Esophagus muscularis mucosa (tissue), 4 donors: ENCODE data around the gene TENM4. TPM values are rescaled to one million over a fixed set of nuclear protein-coding genes. Genes with fewer than 3 reads are reported as not detected.

Source experiments
- DNase-seq: peaks from one replicate; pipeline ENCODE4 v3.0.0-alpha.2; 2017; ENCODE audit errors: extremely low spot score
- H3K27ac ChIP-seq, 4 donors: fragments of 200-600 bp; sonication (generic); replicated peaks in 1 of 4; 1 replicate in 3 of 4; 2 replicates in 1 of 4; pipeline ENCODE4 v1.5.1; 2016 to 2019; ENCODE audit warnings: mild to moderate bottlenecking in 1 of 4
- H3K27me3 ChIP-seq, 4 donors: fragments of 200-600 bp; sonication (generic); one replicate each; pipeline versions ENCODE4 v1.5.1 to v1.6.0; 2016 to 2019
- H3K36me3 ChIP-seq, 4 donors: fragments of 200-600 bp; sonication (generic); one replicate each; pipeline ENCODE4 v1.5.1; 2016 to 2019
- H3K4me1 ChIP-seq, 4 donors: fragments of 200-600 bp; sonication (generic); one replicate each; pipeline ENCODE4 v1.5.1; 2016 to 2019
- H3K4me3 ChIP-seq, 4 donors: fragments of 200-600 bp; sonication (generic); 1 replicate in 2 of 4; 2 replicates in 2 of 4; pipeline ENCODE4 v1.5.1; 2016 to 2019; ENCODE audit warnings: mild to moderate bottlenecking in 4 of 4, moderate library complexity in 1 of 4
- H3K9me3 ChIP-seq, 4 donors: fragments of 200-600 bp; sonication (generic); 1 replicate in 3 of 4; 2 replicates in 1 of 4; pipeline ENCODE4 v1.5.1; 2016 to 2019
- CTCF ChIP-seq, 3 experiments: fragments of 200-600 bp in 2 of 3; fragments of 450-650 bp in 1 of 3; sonication (generic) in 2 of 3; IDR thresholded peaks; one replicate each; pipeline ENCODE4 v1.5.1; 2017 to 2019; ENCODE audit warnings: antibody characterized with exemption in 3 of 3, mild to moderate bottlenecking in 2 of 3, moderate library complexity in 1 of 3
- EP300 ChIP-seq: sonication (generic); formaldehyde crosslinking; IDR thresholded peaks from one replicate; pipeline ENCODE4 v1.6.1; 2017; ENCODE audit warnings: antibody characterized with exemption
- POLR2A ChIP-seq: fragments of 450-650 bp; IDR thresholded peaks from one replicate; pipeline ENCODE4 v1.6.1; 2017; ENCODE audit warnings: antibody characterized with exemption, moderate library complexity, mild to moderate bottlenecking, low read depth
- POLR2AphosphoS5 ChIP-seq, 2 donors: sonication (generic); formaldehyde crosslinking; IDR thresholded peaks; one replicate each; pipeline ENCODE4 v1.6.1; 2017; ENCODE audit warnings: antibody characterized with exemption in 2 of 2
- whole genome bisulfite sequencing: methylation state at CpG from one replicate; pipeline ENCODE4 v1.1.5; 2018; 5-methylcytosine and 5-hydroxymethylcytosine counted together
- intact Hi-C: fragments of 100-400 bp; cut with DNase I; formaldehyde crosslinking; loops from one replicate; pipeline ENCODE4 v1.15.1; 2023
- total RNA-seq, 4 donors: library from RNA; depleted of rRNA; stranded (reverse); fragments of >200 nt; gene quantifications; one replicate each; pipeline versions ENCODE4 v1.1.0 to v1.2.1, GENCODE V29; 2016

Gene TENM4
- total RNA-seq, 4 donors from 2014 or later: 4.1 to 9.6 (median 8.0) TPM

GRCh38 chr11:78786746-78787145 lies 654.1 kb downstream of the TENM4 start:
- H3K36me3 ChIP-seq: no peaks in the 10 kb centered on the region
- intact Hi-C loops: no loop called here
- no peak for DNase-seq
- H3K4me1 ChIP-seq: peaks cover 0 to 12% (median 3%) of the 10 kb centered on the region in 4 donors
- WGBS: 95% methylated on average over 17 of the region's 20 CpGs
- H3K27ac ChIP-seq: no peak overlapping the region
- TF ChIP-seq POLR2AphosphoS5 (IDR thresholded peaks at IDR 0.05): no peak
- no peak for TF ChIP-seq CTCF (IDR thresholded peaks at IDR 0.05)
- no peak for TF ChIP-seq EP300
- TF ChIP-seq POLR2A: no peak
- H3K27me3 ChIP-seq: no peaks in the 10 kb centered on the region
- no peaks in the 10 kb centered on the region for H3K9me3 ChIP-seq
- no peak overlapping the region for H3K4me3 ChIP-seq

GRCh38 chr11:78786086-78786485 lies 654.7 kb downstream of the TENM4 start:
- H3K9me3 ChIP-seq: no peaks in the 10 kb centered on the region
- no peak for TF ChIP-seq CTCF (IDR thresholded peaks at IDR 0.05)
- no peak for TF ChIP-seq POLR2A
- TF ChIP-seq EP300: no peak
- no peak for TF ChIP-seq POLR2AphosphoS5 (IDR thresholded peaks at IDR 0.05)
- H3K27ac ChIP-seq: no peak overlapping the region
- no peaks in the 10 kb centered on the region for H3K36me3 ChIP-seq
- H3K27me3 ChIP-seq: no peaks in the 10 kb centered on the region
- H3K4me3 ChIP-seq: no peak overlapping the region
- intact Hi-C loops: no loop called here
- no peak for DNase-seq
- H3K4me1 ChIP-seq: peaks cover 0 to 6% (median 3%) of the 10 kb centered on the region in 4 donors
- WGBS: 67% methylated on average over 5 of the region's 5 CpGs

GRCh38 chr11:78784321-78785061 lies 656.3 kb downstream of the TENM4 start:
- intact Hi-C loops: no loop called here
- no peaks in the 10 kb centered on the region for H3K36me3 ChIP-seq
- WGBS: 66% methylated on average over 9 of the region's 9 CpGs
- no peaks in the 10 kb centered on the region for H3K9me3 ChIP-seq
- H3K4me1 ChIP-seq: no peaks in the 10 kb centered on the region
- TF ChIP-seq CTCF (IDR thresholded peaks at IDR 0.05): no peak
- TF ChIP-seq POLR2A: no peak
- TF ChIP-seq EP300: no peak
- no peak for TF ChIP-seq POLR2AphosphoS5 (IDR thresholded peaks at IDR 0.05)
- no peak for DNase-seq
- H3K4me3 ChIP-seq: no peak overlapping the region
- no peak overlapping the region for H3K27ac ChIP-seq
- H3K27me3 ChIP-seq: no peaks in the 10 kb centered on the region

GRCh38 chr11:78783846-78784245 lies 657.0 kb downstream of the TENM4 start:
- no peaks in the 10 kb centered on the region for H3K9me3 ChIP-seq
- TF ChIP-seq EP300 (no peak), POLR2A (no peak), POLR2AphosphoS5 (IDR thresholded peaks at IDR 0.05) (no peak)
- no peaks in the 10 kb centered on the region for H3K4me1 ChIP-seq
- no peak overlapping the region for H3K27ac ChIP-seq
- DNase-seq: no peak
- H3K27me3 ChIP-seq: no peaks in the 10 kb centered on the region
- no peaks in the 10 kb centered on the region for H3K36me3 ChIP-seq
- 74% methylated on average over 5 of the region's 5 CpGs for WGBS
- intact Hi-C loops: no loop called here
- H3K4me3 ChIP-seq: no peak overlapping the region

- Histone ChIP-seq H3K27ac (no peak overlapping the region), H3K4me1 (no peaks in the 10 kb centered on the region), H3K4me3 (no peak overlapping the region), H3K36me3 (no peaks in the 10 kb centered on the region), H3K27me3 (no peaks in the 10 kb centered on the region), H3K9me3 (no peaks in the 10 kb centered on the region)
- TF ChIP-seq POLR2A (no peak), EP300 (no peak), CTCF (IDR thresholded peaks at IDR 0.05) (no peak), POLR2AphosphoS5 (IDR thresholded peaks at IDR 0.05) (no peak)
- intact Hi-C loops: no loop called here
- DNase-seq: no peak
- WGBS: 100% methylated on average over 1 of the region's 1 CpG
Observed at GRCh38 chr11:78783301-78783700, 657.5 kb downstream of the TENM4 start.
